C4-2B (cell line): ENCODE results near the gene PLD4.

Experiments used
- H3K27ac ChIP-seq: fragments of 450-650 bp; 2 replicates; pipeline ENCODE4 v1.5.1; 2017
- ZFX ChIP-seq: fragments of 450-650 bp; IDR thresholded peaks from 2 replicates; pipeline ENCODE4 v1.6.1; 2017
- TF ChIP-seq, protein P1 (sequence below): fragments of 450-650 bp; conservative IDR thresholded peaks from 2 replicates; pipeline ENCODE4 v1.5.1; 2017; ENCODE audit warnings: mild to moderate bottlenecking

The PLD4 gene

GRCh38 chr14:104975481-104976197, 51.0 kb downstream of the PLD4 start:
- TF ChIP-seq, protein P1, sequence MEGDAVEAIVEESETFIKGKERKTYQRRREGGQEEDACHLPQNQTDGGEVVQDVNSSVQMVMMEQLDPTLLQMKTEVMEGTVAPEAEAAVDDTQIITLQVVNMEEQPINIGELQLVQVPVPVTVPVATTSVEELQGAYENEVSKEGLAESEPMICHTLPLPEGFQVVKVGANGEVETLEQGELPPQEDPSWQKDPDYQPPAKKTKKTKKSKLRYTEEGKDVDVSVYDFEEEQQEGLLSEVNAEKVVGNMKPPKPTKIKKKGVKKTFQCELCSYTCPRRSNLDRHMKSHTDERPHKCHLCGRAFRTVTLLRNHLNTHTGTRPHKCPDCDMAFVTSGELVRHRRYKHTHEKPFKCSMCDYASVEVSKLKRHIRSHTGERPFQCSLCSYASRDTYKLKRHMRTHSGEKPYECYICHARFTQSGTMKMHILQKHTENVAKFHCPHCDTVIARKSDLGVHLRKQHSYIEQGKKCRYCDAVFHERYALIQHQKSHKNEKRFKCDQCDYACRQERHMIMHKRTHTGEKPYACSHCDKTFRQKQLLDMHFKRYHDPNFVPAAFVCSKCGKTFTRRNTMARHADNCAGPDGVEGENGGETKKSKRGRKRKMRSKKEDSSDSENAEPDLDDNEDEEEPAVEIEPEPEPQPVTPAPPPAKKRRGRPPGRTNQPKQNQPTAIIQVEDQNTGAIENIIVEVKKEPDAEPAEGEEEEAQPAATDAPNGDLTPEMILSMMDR = no peak
- TF ChIP-seq ZFX = no peak
- H3K27ac ChIP-seq = no peak overlapping the region

- no peak for TF ChIP-seq ZFX
- TF ChIP-seq, protein P1 = peak; percentile 97
- H3K27ac ChIP-seq = no peak overlapping the region
Observed at GRCh38 chr14:104976198-104977007, 51.7 kb downstream of the PLD4 start.

GRCh38 chr14:104977008-104977680, 52.5 kb downstream of the PLD4 start:
- H3K27ac ChIP-seq = peak overlapping the region; percentile 33
- no peak for TF ChIP-seq ZFX
- TF ChIP-seq, protein P1 = no peak

- peak within 1 kb of the TSS; percentile 33 for H3K27ac ChIP-seq
- TF ChIP-seq, protein P1 = no peak
- peak; percentile 24; the same call in 1 of the 2 replicates for TF ChIP-seq ZFX
Observed at GRCh38 chr14:104977681-104978653, 53.3 kb downstream of the PLD4 start, which contains the start of gene AHNAK2. Gene AHNAK2 (minus strand): TSS chr14:104978374. CDS start chr14:104978237, 137 bp downstream.

- TF ChIP-seq, protein P1 = no peak
- no peak for TF ChIP-seq ZFX
- no peak overlapping the region for H3K27ac ChIP-seq
Observed at GRCh38 chr14:104978746-104979691, 54.3 kb downstream of the PLD4 start.
